ENCODE measurements around the gene CLC. TPM values are rescaled to one million over a fixed set of nuclear protein-coding genes. Genes with fewer than 3 reads are reported as not detected.

The CLC gene
- total RNA-seq, 1 experiment from 2014 or later, result not detected

GRCh38 chr19:39759457-39760184, 21.8 kb upstream of the CLC start:
- Histone ChIP-seq H3K4me2 (ENCODE audit: low read length) (no peak overlapping the region), H3K9me2 (replicated peaks; ENCODE audit: low read length) (no peaks in the 10 kb centered on the region), H3K9me3 (ENCODE audit: low read length) (no peaks in the 10 kb centered on the region), H3K79me2 (ENCODE audit: low read length) (no peaks in the 10 kb centered on the region), H3K9ac (ENCODE audit: low read length) (no peak overlapping the region), H3K36me3 (ENCODE audit: low read depth, low read length) (no peaks in the 10 kb centered on the region), H2AFZ (ENCODE audit: low read length) (no peak overlapping the region), H3K4me3 (ENCODE audit: low read length) (no peak overlapping the region), H3K4me1 (ENCODE audit: insufficient read depth, low read length) (no peaks in the 10 kb centered on the region), H3K27me3 (ENCODE audit: low read length) (peaks cover 44% of the 10 kb centered on the region), H4K20me1 (ENCODE audit: low read length) (no peaks in the 10 kb centered on the region), H3F3A (ENCODE audit: low read length, unreplicated experiment) (no peaks in the 10 kb centered on the region), H3K27ac (ENCODE audit: low read length) (no peak overlapping the region)
- ATAC-seq (no peak), DNase-seq (no peak)
- BruUV-seq (replicated peaks), result no TSS peak
- intact Hi-C loops (cut with micrococcal nuclease), result no loop called here
- ChIA-PET CTCF (no interaction called here), POLR2A (ENCODE audit: unreplicated experiment) (interaction anchor here (0.6 kb wide), 1 partner anchor 451 kb away, joined by 3 read pairs; no protein-coding TSS in a partner anchor)
- TF ChIP-seq EZH2 (IDR thresholded peaks at IDR 0.05; ENCODE audit: low read length, unreplicated experiment), result no peak
- no peak for TF ChIP-seq EZH2phosphoT487 (IDR thresholded peaks at IDR 0.05; ENCODE audit: borderline replicate concordance, low read length)
- no peak for TF ChIP-seq CTCF (conservative IDR thresholded peaks at IDR 0.05; ENCODE audit: low read depth, low read length)

GRCh38 chr19:39754971-39755370, 17.1 kb upstream of the CLC start:
- H3K9ac ChIP-seq (ENCODE audit: low read length), result no peak overlapping the region
- DNase-seq (no peak), ATAC-seq (no peak)
- no peak overlapping the region for H2AFZ ChIP-seq (ENCODE audit: low read length)
- no TSS peak for BruUV-seq (replicated peaks)
- no peaks in the 10 kb centered on the region for H3K79me2 ChIP-seq (ENCODE audit: low read length)
- no peak overlapping the region for H3K4me2 ChIP-seq (ENCODE audit: low read length)
- no peak overlapping the region for H3K27ac ChIP-seq (ENCODE audit: low read length)
- no peak overlapping the region for H3K4me3 ChIP-seq (ENCODE audit: low read length)
- H3K4me1 ChIP-seq (ENCODE audit: insufficient read depth, low read length), result no peaks in the 10 kb centered on the region
- H3K9me2 ChIP-seq (replicated peaks; ENCODE audit: low read length), result no peaks in the 10 kb centered on the region
- no peaks in the 10 kb centered on the region for H3F3A ChIP-seq (ENCODE audit: low read length, unreplicated experiment)
- intact Hi-C loops (cut with micrococcal nuclease), result no loop called here
- H3K27me3 ChIP-seq (ENCODE audit: low read length), result peaks cover 66% of the 10 kb centered on the region
- TF ChIP-seq EZH2 (IDR thresholded peaks at IDR 0.05; ENCODE audit: low read length, unreplicated experiment) (no peak), CTCF (conservative IDR thresholded peaks at IDR 0.05; ENCODE audit: low read depth, low read length) (no peak), EZH2phosphoT487 (IDR thresholded peaks at IDR 0.05; ENCODE audit: borderline replicate concordance, low read length) (no peak)
- H3K36me3 ChIP-seq (ENCODE audit: low read depth, low read length), result no peaks in the 10 kb centered on the region
- no peaks in the 10 kb centered on the region for H4K20me1 ChIP-seq (ENCODE audit: low read length)
- ChIA-PET POLR2A (ENCODE audit: unreplicated experiment) (no interaction called here), CTCF (no interaction called here)
- no peaks in the 10 kb centered on the region for H3K9me3 ChIP-seq (ENCODE audit: low read length)

GRCh38 chr19:39754544-39754943, 16.7 kb upstream of the CLC start:
- H3K9me2 ChIP-seq (replicated peaks; ENCODE audit: low read length), result no peaks in the 10 kb centered on the region
- no peaks in the 10 kb centered on the region for H3K79me2 ChIP-seq (ENCODE audit: low read length)
- H3F3A ChIP-seq (ENCODE audit: low read length, unreplicated experiment), result no peaks in the 10 kb centered on the region
- ATAC-seq (no peak), DNase-seq (no peak)
- H4K20me1 ChIP-seq (ENCODE audit: low read length), result no peaks in the 10 kb centered on the region
- intact Hi-C loops (cut with micrococcal nuclease), result no loop called here
- CTCF ChIA-PET, result no interaction called here
- no peak for TF ChIP-seq EZH2 (IDR thresholded peaks at IDR 0.05; ENCODE audit: low read length, unreplicated experiment)
- no peak overlapping the region for H2AFZ ChIP-seq (ENCODE audit: low read length)
- H3K4me2 ChIP-seq (ENCODE audit: low read length), result no peak overlapping the region
- no TSS peak for BruUV-seq (replicated peaks)
- H3K9me3 ChIP-seq (ENCODE audit: low read length), result no peaks in the 10 kb centered on the region
- peaks cover 63% of the 10 kb centered on the region for H3K27me3 ChIP-seq (ENCODE audit: low read length)
- no peak overlapping the region for H3K9ac ChIP-seq (ENCODE audit: low read length)
- POLR2A ChIA-PET (ENCODE audit: unreplicated experiment), result no interaction called here
- H3K4me1 ChIP-seq (ENCODE audit: insufficient read depth, low read length), result no peaks in the 10 kb centered on the region
- H3K36me3 ChIP-seq (ENCODE audit: low read depth, low read length), result no peaks in the 10 kb centered on the region
- H3K27ac ChIP-seq (ENCODE audit: low read length), result no peak overlapping the region
- no peak overlapping the region for H3K4me3 ChIP-seq (ENCODE audit: low read length)
